H9 (cell line): ENCODE results near the gene APBB2. TPM values are rescaled to one million over a fixed set of nuclear protein-coding genes. Genes with fewer than 3 reads are reported as not detected.

Source experiments
- DNase-seq: peaks from one replicate; pipeline ENCODE4 v3.0.0-alpha.2; 2017
- H2AFZ ChIP-seq: one replicate; pipeline ENCODE4 v1.6.1; 2013; ENCODE audit warnings: mild to moderate bottlenecking, low read length, control low read depth, moderate library complexity
- H2AK5ac ChIP-seq: 2 replicates; pipeline ENCODE4 v1.6.1; 2013; ENCODE audit warnings: low read length, control low read depth, mixed read lengths; ENCODE audit not compliant: insufficient read length
- H2BK120ac ChIP-seq: one replicate; pipeline ENCODE4 v1.6.1; 2013; ENCODE audit warnings: low read depth, mild to moderate bottlenecking, low read length, control low read depth, inconsistent platforms; ENCODE audit not compliant: poor library complexity, severe bottlenecking
- H2BK12ac ChIP-seq: 2 replicates; pipeline ENCODE4 v1.6.1; 2013; ENCODE audit warnings: low read length, control low read depth, mixed read lengths, low read depth; ENCODE audit not compliant: insufficient read length
- H2BK15ac ChIP-seq: 2 replicates; pipeline ENCODE4 v1.6.1; 2013; ENCODE audit warnings: low read depth, low read length, control low read depth
- H2BK20ac ChIP-seq: one replicate; pipeline ENCODE4 v1.6.1; 2013; ENCODE audit warnings: low read depth, mild to moderate bottlenecking, low read length, control low read depth, inconsistent platforms; ENCODE audit not compliant: poor library complexity, severe bottlenecking
- H2BK5ac ChIP-seq: 2 replicates; pipeline ENCODE4 v1.6.1; 2013; ENCODE audit warnings: low read length, control low read depth, mixed read lengths; ENCODE audit not compliant: insufficient read length
- H3K14ac ChIP-seq: 2 replicates; pipeline ENCODE4 v1.6.1; 2013; ENCODE audit warnings: low read length, control low read depth; ENCODE audit not compliant: insufficient read depth
- H3K18ac ChIP-seq: 2 replicates; pipeline ENCODE4 v1.6.1; 2013; ENCODE audit warnings: low read depth, mild to moderate bottlenecking, mixed read lengths, low read length, control low read depth; ENCODE audit not compliant: insufficient read length
- H3K23ac ChIP-seq: 2 replicates; pipeline ENCODE4 v1.6.1; 2013; ENCODE audit warnings: low read length, control low read depth, mixed read lengths, low read depth; ENCODE audit not compliant: insufficient read length
- H3K23me2 ChIP-seq: 2 replicates; pipeline ENCODE4 v1.6.1; 2013; ENCODE audit warnings: low read depth, mild to moderate bottlenecking, mixed read lengths, low read length, control low read depth; ENCODE audit not compliant: insufficient read length, poor library complexity, severe bottlenecking
- H3K27ac ChIP-seq: 2 replicates; pipeline ENCODE4 v1.5.1; 2013; ENCODE audit warnings: low read length, control low read depth, mixed read lengths, low read depth; ENCODE audit not compliant: insufficient read length
- H3K27me3 ChIP-seq: 2 replicates; pipeline ENCODE4 v1.6.1; 2013; ENCODE audit warnings: low read length, control low read depth, inconsistent platforms; ENCODE audit not compliant: insufficient read depth
- H3K4ac ChIP-seq: 2 replicates; pipeline ENCODE4 v1.6.1; 2013; ENCODE audit warnings: low read depth, mild to moderate bottlenecking, control low read depth, inconsistent platforms, low read length, moderate library complexity
- H3K4me1 ChIP-seq: 2 replicates; pipeline ENCODE4 v1.6.1; 2013; ENCODE audit warnings: low read length, control low read depth, inconsistent platforms; ENCODE audit not compliant: insufficient read depth
- H3K4me2 ChIP-seq: 2 replicates; pipeline ENCODE4 v1.6.1; 2013; ENCODE audit warnings: low read length, control low read depth, mixed read lengths; ENCODE audit not compliant: insufficient read length, insufficient read depth
- H3K56ac ChIP-seq: 2 replicates; pipeline ENCODE4 v1.6.1; 2013; ENCODE audit warnings: low read depth, mild to moderate bottlenecking, mixed read lengths, low read length, control low read depth; ENCODE audit not compliant: insufficient read length
- H3K79me1 ChIP-seq: 2 replicates; pipeline ENCODE4 v1.6.1; 2013; ENCODE audit warnings: low read depth, mild to moderate bottlenecking, moderate library complexity, low read length, control low read depth, inconsistent platforms; ENCODE audit not compliant: insufficient read depth, poor library complexity, severe bottlenecking
- H3K79me2 ChIP-seq: 2 replicates; pipeline ENCODE4 v1.6.1; 2013; ENCODE audit warnings: low read length, control low read depth, inconsistent platforms; ENCODE audit not compliant: insufficient read depth
- H3K9ac ChIP-seq: 2 replicates; pipeline ENCODE4 v1.6.1; 2013; ENCODE audit warnings: low read length, control low read depth, mixed read lengths; ENCODE audit not compliant: insufficient read length; ENCODE audit errors: extremely low read depth
- H3K9me3 ChIP-seq: one replicate; pipeline ENCODE4 v1.6.1; 2013; ENCODE audit warnings: low read depth, low read length, inconsistent platforms; ENCODE audit not compliant: control insufficient read depth
- H3T11ph ChIP-seq: one replicate; pipeline ENCODE4 v1.6.1; 2013; ENCODE audit warnings: mild to moderate bottlenecking, low read length, control low read depth, inconsistent platforms
- H4K20me1 ChIP-seq: one replicate; pipeline ENCODE4 v1.6.1; 2013; ENCODE audit not compliant: control insufficient read depth, insufficient read length, insufficient read depth
- H4K5ac ChIP-seq: 2 replicates; pipeline ENCODE4 v1.6.1; 2013; ENCODE audit warnings: low read depth, mild to moderate bottlenecking, mixed read lengths, low read length, control low read depth; ENCODE audit not compliant: insufficient read length
- H4K8ac ChIP-seq: replicated peaks from 2 replicates; pipeline ENCODE4 v1.6.1; 2013; ENCODE audit warnings: low read length, control low read depth, mixed read lengths, low read depth; ENCODE audit not compliant: insufficient read length
- H4K91ac ChIP-seq: 2 replicates; pipeline ENCODE4 v1.6.1; 2013; ENCODE audit warnings: low read depth, mild to moderate bottlenecking, moderate library complexity, mixed read lengths, low read length, control low read depth; ENCODE audit not compliant: insufficient read length
- H3K27ac Mint-ChIP-seq, 3 experiments: 2 replicates in 2 of 3; 3 replicates in 1 of 3; pipeline ENCODE4 v1.8.0; 2020 to 2021; ENCODE audit warnings: mixed read lengths in 3 of 3, mild to moderate bottlenecking in 1 of 3, moderate library complexity in 1 of 3
- H3K27me3 Mint-ChIP-seq: 2 replicates; pipeline ENCODE4 v1.8.0; 2021; ENCODE audit warnings: low read depth, mild to moderate bottlenecking, moderate library complexity, mixed read lengths
- H3K36me3 Mint-ChIP-seq, 3 experiments: 2 replicates in 2 of 3; 3 replicates in 1 of 3; pipeline ENCODE4 v1.8.0; 2020 to 2021; ENCODE audit warnings: low read depth in 3 of 3, mixed read lengths in 3 of 3; ENCODE audit not compliant: insufficient read depth in 1 of 3
- H3K4me1 Mint-ChIP-seq, 2 experiments: 2 replicates each; pipeline ENCODE4 v1.8.0; 2020; ENCODE audit warnings: mixed read lengths in 2 of 2
- H3K4me3 Mint-ChIP-seq, 2 experiments: 2 replicates in 1 of 2; 3 replicates in 1 of 2; pipeline ENCODE4 v1.8.0; 2020 to 2021; ENCODE audit warnings: mild to moderate bottlenecking in 2 of 2, mixed read lengths in 2 of 2, moderate library complexity in 1 of 2
- H3K9me3 Mint-ChIP-seq, 2 experiments: 2 replicates in 1 of 2; 3 replicates in 1 of 2; pipeline ENCODE4 v1.8.0; 2020; ENCODE audit warnings: mild to moderate bottlenecking in 2 of 2, mixed read lengths in 2 of 2, moderate library complexity in 1 of 2
- CTCF ChIP-seq: fragments of 200-600 bp; sonication (generic); conservative IDR thresholded peaks from 3 replicates; pipeline ENCODE4 v1.8.0; 2021; ENCODE audit warnings: antibody characterized with exemption, mild to moderate bottlenecking
- WGBS: extraction: QIAGEN DNeasy Blood & Tissue Kit; methylation state at CpG from one replicate; pipeline ENCODE4 v1.1.7; 2013; ENCODE audit warnings: missing lambda C conversion rate, low lambda C conversion rate, mixed read lengths; ENCODE audit not compliant: insufficient read length; ENCODE audit errors: extremely low coverage; 5-methylcytosine and 5-hydroxymethylcytosine counted together
- total RNA-seq: library from RNA; stranded (reverse); gene quantifications from 2 replicates; pipeline ENCODE4 v1.2.1, GENCODE V29; 2021

The APBB2 gene
- total RNA-seq, 1 experiment from 2014 or later, result 39.6 TPM

GRCh38 chr4:41012293-41012692 lies 202.0 kb downstream of the APBB2 start:
- Histone ChIP-seq H2AFZ (no peak overlapping the region), H3K4ac (no peak overlapping the region), H4K8ac (no peak overlapping the region), H4K91ac (no peak overlapping the region), H3K56ac (no peak overlapping the region), H3K27ac (no peak overlapping the region), H3K27me3 (no peaks in the 10 kb centered on the region), H2AK5ac (no peak overlapping the region), H2BK20ac (no peak overlapping the region), H2BK15ac (no peak overlapping the region), H3K9ac (no peak overlapping the region), H3K4me2 (no peak overlapping the region), H3K79me2 (no peaks in the 10 kb centered on the region), H3K23ac (no peak overlapping the region), H3K4me1 (peaks cover 2% of the 10 kb centered on the region; the same call in 1 of the 2 replicates), H2BK5ac (no peak overlapping the region), H3K23me2 (no peaks in the 10 kb centered on the region), H4K20me1 (no peaks in the 10 kb centered on the region), H3T11ph (no peak overlapping the region), H2BK120ac (no peak overlapping the region), H3K14ac (no peak overlapping the region), H3K79me1 (no peaks in the 10 kb centered on the region), H3K9me3 (no peaks in the 10 kb centered on the region), H3K18ac (no peak overlapping the region), H4K5ac (no peak overlapping the region), H2BK12ac (no peak overlapping the region)
- H3K27me3 Mint-ChIP-seq, result no peaks in the 10 kb centered on the region
- WGBS, result no CpG with 5 or more reads among the region's 2 CpGs
- H3K9me3 Mint-ChIP-seq, result peaks cover 0 to 6% of the 10 kb centered on the region in 2 experiments; a peak in 3 of 5 replicates
- DNase-seq, result no peak
- H3K4me1 Mint-ChIP-seq, result peaks cover 8 to 9% of the 10 kb centered on the region in 2 experiments
- no peak for TF ChIP-seq CTCF
- H3K36me3 Mint-ChIP-seq, result peaks cover 0 to 8% (median 3%) of the 10 kb centered on the region in 3 experiments; a peak in 6 of 7 replicates
- no peak overlapping the region for H3K4me3 Mint-ChIP-seq
- no peak overlapping the region; a peak in 1 of 7 replicates for H3K27ac Mint-ChIP-seq
